Measurements from ENCODE around the gene OR51L1. TPM values are rescaled to one million over a fixed set of nuclear protein-coding genes. Genes with fewer than 3 reads are reported as not detected.

OR51L1 gene
- total RNA-seq, 1 experiment from 2014 or later = not detected

DNA sequence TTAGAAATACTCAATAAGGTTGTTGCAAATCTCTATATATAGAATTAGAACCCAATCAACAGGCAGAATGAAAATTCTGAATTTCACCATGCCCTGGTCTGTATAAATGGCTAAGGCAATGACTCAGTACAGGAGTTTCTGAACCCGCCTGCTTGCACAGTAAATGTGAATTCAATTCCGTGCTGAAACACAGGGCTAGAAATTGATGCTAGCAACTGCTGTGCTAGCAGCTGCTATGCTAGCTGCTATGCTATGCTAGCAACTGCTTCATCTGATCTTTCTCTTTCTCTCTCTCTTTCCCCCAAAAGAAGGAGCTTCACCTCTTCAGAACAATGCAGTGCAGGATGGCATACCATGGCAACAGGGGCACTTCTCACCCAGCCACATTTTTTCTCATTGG, 42.0 kb downstream of the OR51L1 start:
- no peaks in the 10 kb centered on the region for H3K79me2 ChIP-seq (ENCODE audit: low read length)
- DNase-seq = no peak
- H3K9ac ChIP-seq (ENCODE audit: low read length) = no peak overlapping the region
- H3F3A ChIP-seq (ENCODE audit: low read length, unreplicated experiment) = no peaks in the 10 kb centered on the region
- ChIA-PET POLR2A (ENCODE audit: unreplicated experiment) (no interaction called here), CTCF (no interaction called here)
- ATAC-seq = no peak
- intact Hi-C loops (cut with micrococcal nuclease) = no loop called here
- BruUV-seq (replicated peaks) = no TSS peak
- H3K27me3 ChIP-seq (ENCODE audit: low read length) = no peaks in the 10 kb centered on the region
- no peak overlapping the region for H3K4me3 ChIP-seq (ENCODE audit: low read length)
- H3K4me1 ChIP-seq (ENCODE audit: insufficient read depth, low read length) = no peaks in the 10 kb centered on the region
- TF ChIP-seq, protein P1, sequence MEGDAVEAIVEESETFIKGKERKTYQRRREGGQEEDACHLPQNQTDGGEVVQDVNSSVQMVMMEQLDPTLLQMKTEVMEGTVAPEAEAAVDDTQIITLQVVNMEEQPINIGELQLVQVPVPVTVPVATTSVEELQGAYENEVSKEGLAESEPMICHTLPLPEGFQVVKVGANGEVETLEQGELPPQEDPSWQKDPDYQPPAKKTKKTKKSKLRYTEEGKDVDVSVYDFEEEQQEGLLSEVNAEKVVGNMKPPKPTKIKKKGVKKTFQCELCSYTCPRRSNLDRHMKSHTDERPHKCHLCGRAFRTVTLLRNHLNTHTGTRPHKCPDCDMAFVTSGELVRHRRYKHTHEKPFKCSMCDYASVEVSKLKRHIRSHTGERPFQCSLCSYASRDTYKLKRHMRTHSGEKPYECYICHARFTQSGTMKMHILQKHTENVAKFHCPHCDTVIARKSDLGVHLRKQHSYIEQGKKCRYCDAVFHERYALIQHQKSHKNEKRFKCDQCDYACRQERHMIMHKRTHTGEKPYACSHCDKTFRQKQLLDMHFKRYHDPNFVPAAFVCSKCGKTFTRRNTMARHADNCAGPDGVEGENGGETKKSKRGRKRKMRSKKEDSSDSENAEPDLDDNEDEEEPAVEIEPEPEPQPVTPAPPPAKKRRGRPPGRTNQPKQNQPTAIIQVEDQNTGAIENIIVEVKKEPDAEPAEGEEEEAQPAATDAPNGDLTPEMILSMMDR (conservative IDR thresholded peaks at IDR 0.05; ENCODE audit: low read depth, low read length) = no peak
- no peak for TF ChIP-seq EZH2 (IDR thresholded peaks at IDR 0.05; ENCODE audit: low read length, unreplicated experiment)
- no peak for TF ChIP-seq EZH2phosphoT487 (IDR thresholded peaks at IDR 0.05; ENCODE audit: borderline replicate concordance, low read length)
- no peak overlapping the region for H3K27ac ChIP-seq (ENCODE audit: low read length)
- H3K9me2 ChIP-seq (replicated peaks; ENCODE audit: low read length) = no peaks in the 10 kb centered on the region
- no peak overlapping the region for H3K4me2 ChIP-seq (ENCODE audit: low read length)
- H4K20me1 ChIP-seq (ENCODE audit: low read length) = no peaks in the 10 kb centered on the region
- no peaks in the 10 kb centered on the region for H3K9me3 ChIP-seq (ENCODE audit: low read length)
- H2AFZ ChIP-seq (ENCODE audit: low read length) = no peak overlapping the region
- H3K36me3 ChIP-seq (ENCODE audit: low read depth, low read length) = no peaks in the 10 kb centered on the region

DNA sequence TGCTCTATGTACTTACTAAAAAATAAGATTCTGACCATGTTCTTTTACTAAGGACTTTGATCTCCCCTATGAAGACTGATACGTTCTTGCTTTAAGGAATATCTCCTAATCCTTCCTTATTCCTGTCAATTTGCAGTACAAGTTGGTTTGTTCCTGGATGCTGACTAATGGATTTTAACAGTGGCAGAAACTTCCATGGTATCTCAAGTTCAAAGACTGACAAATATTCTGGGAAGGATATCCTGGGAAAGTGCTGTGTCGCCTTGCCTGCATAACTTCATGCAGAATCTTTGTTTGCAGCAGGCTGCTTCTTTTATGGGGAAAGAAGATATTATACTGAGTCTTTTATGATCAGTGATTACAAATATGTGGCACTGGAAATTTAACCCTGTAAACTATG, 43.3 kb downstream of the OR51L1 start:
- Histone ChIP-seq H4K20me1 (ENCODE audit: low read length) (no peaks in the 10 kb centered on the region), H3K9me3 (ENCODE audit: low read length) (no peaks in the 10 kb centered on the region), H3K4me2 (ENCODE audit: low read length) (no peak overlapping the region), H3K4me3 (ENCODE audit: low read length) (no peak overlapping the region), H3K27ac (ENCODE audit: low read length) (no peak overlapping the region), H3F3A (ENCODE audit: low read length, unreplicated experiment) (no peaks in the 10 kb centered on the region), H3K9me2 (replicated peaks; ENCODE audit: low read length) (no peaks in the 10 kb centered on the region), H3K36me3 (ENCODE audit: low read depth, low read length) (no peaks in the 10 kb centered on the region), H3K79me2 (ENCODE audit: low read length) (no peaks in the 10 kb centered on the region), H3K4me1 (ENCODE audit: insufficient read depth, low read length) (no peaks in the 10 kb centered on the region), H3K9ac (ENCODE audit: low read length) (no peak overlapping the region), H2AFZ (ENCODE audit: low read length) (no peak overlapping the region), H3K27me3 (ENCODE audit: low read length) (no peaks in the 10 kb centered on the region)
- no TSS peak for BruUV-seq (replicated peaks)
- ChIA-PET POLR2A (ENCODE audit: unreplicated experiment) (no interaction called here), CTCF (no interaction called here)
- no peak for DNase-seq
- intact Hi-C loops (cut with micrococcal nuclease) = no loop called here
- ATAC-seq = no peak
- TF ChIP-seq EZH2 (IDR thresholded peaks at IDR 0.05; ENCODE audit: low read length, unreplicated experiment) (no peak), EZH2phosphoT487 (IDR thresholded peaks at IDR 0.05; ENCODE audit: borderline replicate concordance, low read length) (no peak)
- TF ChIP-seq, protein P1 (conservative IDR thresholded peaks at IDR 0.05; ENCODE audit: low read depth, low read length) = no peak

DNA sequence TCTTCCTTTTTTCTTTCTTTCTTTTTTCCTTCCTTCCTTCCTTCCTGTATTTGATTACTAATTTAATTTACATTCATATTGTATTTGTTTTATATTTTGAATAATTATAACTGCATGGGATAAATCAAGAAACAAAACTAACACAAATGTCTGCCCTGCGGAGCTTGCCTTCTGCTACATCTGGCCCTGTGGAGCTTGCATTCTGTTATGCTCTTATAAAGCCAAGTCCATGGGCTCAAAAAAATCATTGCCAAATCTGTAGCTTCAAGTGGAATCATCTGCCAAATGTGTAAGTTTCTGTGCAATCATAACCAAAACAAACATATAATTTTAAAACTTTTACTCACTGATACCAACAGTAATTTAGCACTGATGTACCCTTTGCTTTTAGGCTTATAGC, 43.7 kb downstream of the OR51L1 start:
- Histone ChIP-seq H3K9me2 (replicated peaks; ENCODE audit: low read length) (no peaks in the 10 kb centered on the region), H3K9ac (ENCODE audit: low read length) (no peak overlapping the region), H3K27me3 (ENCODE audit: low read length) (no peaks in the 10 kb centered on the region), H3F3A (ENCODE audit: low read length, unreplicated experiment) (no peaks in the 10 kb centered on the region), H2AFZ (ENCODE audit: low read length) (no peak overlapping the region), H3K36me3 (ENCODE audit: low read depth, low read length) (no peaks in the 10 kb centered on the region), H3K4me2 (ENCODE audit: low read length) (no peak overlapping the region), H3K27ac (ENCODE audit: low read length) (no peak overlapping the region), H3K4me1 (ENCODE audit: insufficient read depth, low read length) (no peaks in the 10 kb centered on the region), H4K20me1 (ENCODE audit: low read length) (no peaks in the 10 kb centered on the region), H3K79me2 (ENCODE audit: low read length) (no peaks in the 10 kb centered on the region), H3K9me3 (ENCODE audit: low read length) (no peaks in the 10 kb centered on the region), H3K4me3 (ENCODE audit: low read length) (no peak overlapping the region)
- DNase-seq = no peak
- intact Hi-C loops (cut with micrococcal nuclease) = no loop called here
- ATAC-seq = no peak
- POLR2A ChIA-PET (ENCODE audit: unreplicated experiment) = no interaction called here
- no peak for TF ChIP-seq EZH2 (IDR thresholded peaks at IDR 0.05; ENCODE audit: low read length, unreplicated experiment)
- TF ChIP-seq EZH2phosphoT487 (IDR thresholded peaks at IDR 0.05; ENCODE audit: borderline replicate concordance, low read length) = no peak
- TF ChIP-seq, protein P1 (conservative IDR thresholded peaks at IDR 0.05; ENCODE audit: low read depth, low read length) = no peak
- CTCF ChIA-PET = no interaction called here
- BruUV-seq (replicated peaks) = no TSS peak
